ENCODE data around the gene NMNAT3.

DNA sequence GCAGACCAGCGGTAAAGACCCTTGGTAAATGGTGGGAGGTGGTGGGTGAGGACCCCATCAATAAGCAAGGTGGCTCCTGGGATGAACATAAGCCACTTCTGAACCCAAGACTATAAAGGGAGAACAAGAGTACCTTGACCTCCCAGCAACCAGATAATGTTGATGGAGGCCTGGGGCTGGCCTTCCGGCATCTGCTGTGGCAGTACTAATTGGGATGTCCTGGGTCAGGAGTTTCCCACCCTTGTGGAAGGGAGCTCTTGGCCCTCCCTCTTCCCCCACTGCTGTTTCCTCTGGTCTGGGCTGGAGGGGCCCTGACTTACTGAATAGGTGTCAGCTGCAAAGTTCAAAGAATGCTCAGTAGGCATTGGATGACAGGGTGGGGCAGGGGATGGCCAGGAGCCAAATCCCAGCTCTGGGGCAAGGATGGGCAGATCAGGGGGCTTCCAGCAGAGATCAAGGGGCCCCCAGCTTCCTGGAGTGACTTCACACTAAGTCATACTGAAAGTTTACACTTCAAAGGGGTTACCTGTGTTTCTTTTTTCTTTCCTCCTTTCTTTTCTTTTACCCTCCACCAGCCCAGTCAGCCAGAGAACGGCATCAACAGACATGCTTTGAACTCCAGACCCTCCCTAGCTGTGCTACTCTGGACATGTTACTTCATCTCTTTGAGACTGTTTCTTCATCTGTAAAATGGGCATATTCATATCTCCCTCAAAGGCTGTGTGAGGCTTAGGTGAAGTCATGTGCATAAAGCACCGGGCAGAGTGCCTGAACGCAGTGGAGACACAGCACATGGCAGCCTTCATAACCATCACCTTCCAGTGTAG, 139.8 kb downstream of the NMNAT3 start:
- no peak for TF ChIP-seq POLR2A (IDR thresholded peaks at IDR 0.05)
- TF ChIP-seq, protein P1, sequence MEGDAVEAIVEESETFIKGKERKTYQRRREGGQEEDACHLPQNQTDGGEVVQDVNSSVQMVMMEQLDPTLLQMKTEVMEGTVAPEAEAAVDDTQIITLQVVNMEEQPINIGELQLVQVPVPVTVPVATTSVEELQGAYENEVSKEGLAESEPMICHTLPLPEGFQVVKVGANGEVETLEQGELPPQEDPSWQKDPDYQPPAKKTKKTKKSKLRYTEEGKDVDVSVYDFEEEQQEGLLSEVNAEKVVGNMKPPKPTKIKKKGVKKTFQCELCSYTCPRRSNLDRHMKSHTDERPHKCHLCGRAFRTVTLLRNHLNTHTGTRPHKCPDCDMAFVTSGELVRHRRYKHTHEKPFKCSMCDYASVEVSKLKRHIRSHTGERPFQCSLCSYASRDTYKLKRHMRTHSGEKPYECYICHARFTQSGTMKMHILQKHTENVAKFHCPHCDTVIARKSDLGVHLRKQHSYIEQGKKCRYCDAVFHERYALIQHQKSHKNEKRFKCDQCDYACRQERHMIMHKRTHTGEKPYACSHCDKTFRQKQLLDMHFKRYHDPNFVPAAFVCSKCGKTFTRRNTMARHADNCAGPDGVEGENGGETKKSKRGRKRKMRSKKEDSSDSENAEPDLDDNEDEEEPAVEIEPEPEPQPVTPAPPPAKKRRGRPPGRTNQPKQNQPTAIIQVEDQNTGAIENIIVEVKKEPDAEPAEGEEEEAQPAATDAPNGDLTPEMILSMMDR (IDR thresholded peaks at IDR 0.05): no peak

All from adrenal gland (tissue), 5 donors.